Measurements from ENCODE around the gene RARRES1. TPM values are rescaled to one million over a fixed set of nuclear protein-coding genes. Genes with fewer than 3 reads are reported as not detected.

Gene RARRES1
- total RNA-seq (2014; rRNA removed; shearing (Covaris generic)) (0.10 TPM in 1 of 2 replicates, not detected in the other), polyA plus RNA-seq (2016; fragmentation: Nextera tagmentation; extraction: Ambion mirVana) (0.54 and 0.82 TPM in 2 replicates)
- long read RNA-seq = 0 reads

GRCh38 chr3:158731938-158732855 lies at the start of gene RARRES1:
RARRES1 (minus strand) TSS chr3:158732457; CDS start chr3:158732415, 42 bp downstream.
- H3K27me3 ChIP-seq (ENCODE audit: insufficient read depth) = peaks cover 30% of the 10 kb centered on the region
- Mint-ChIP-seq H3K27me3 (ENCODE audit: insufficient read depth, low read depth, poor library complexity) (peaks cover 16% of the 10 kb centered on the region), H3K9me3 (peaks cover 4% of the 10 kb centered on the region; the same call in 2 of the 3 replicates), H3K4me1 (peaks cover 2% of the 10 kb centered on the region; the same call in 2 of the 3 replicates), H3K36me3 (ENCODE audit: low read depth) (peaks cover 5% of the 10 kb centered on the region; the same call in 1 of the 3 replicates), H3K4me3 (peak within 1 kb of the TSS; percentile 74), H3K27ac (no peak within 1 kb of the TSS)
- H3K4me1 ChIP-seq (ENCODE audit: insufficient read depth) = peaks cover 7% of the 10 kb centered on the region; the same call in 1 of the 2 replicates
- peak within 1 kb of the TSS; percentile 99 for H2AFZ ChIP-seq
- H3K4me2 ChIP-seq = peak within 1 kb of the TSS; percentile 97
- no peaks in the 10 kb centered on the region for H3K79me2 ChIP-seq (replicated peaks; ENCODE audit: insufficient read depth)
- no peaks in the 10 kb centered on the region for H3F3A ChIP-seq (replicated peaks; ENCODE audit: low read depth)
- H3K9me2 ChIP-seq (ENCODE audit: insufficient read depth) = no peaks in the 10 kb centered on the region
- DNase-seq (ENCODE audit: low spot score) (peak; percentile 79), ATAC-seq (peak; percentile 69)
- H4K20me1 ChIP-seq (replicated peaks; ENCODE audit: insufficient read depth) = no peaks in the 10 kb centered on the region
- H3K4me3 ChIP-seq = peak within 1 kb of the TSS; percentile 81
- no peak within 1 kb of the TSS for H3K27ac ChIP-seq (ENCODE audit: low read depth)
- no peaks in the 10 kb centered on the region for H3K36me3 ChIP-seq (ENCODE audit: insufficient read depth)
- TF ChIP-seq POLR2AphosphoS5 (IDR thresholded peaks at IDR 0.05; ENCODE audit: low read depth) = peak; percentile 36
- no peak for TF ChIP-seq STAT1 (IDR thresholded peaks at IDR 0.05; ENCODE audit: unreplicated experiment)
- no peak for TF ChIP-seq ZNF114 (CRISPR knock-in tag; IDR thresholded peaks at IDR 0.05)
- no peak for TF ChIP-seq JUNB (IDR thresholded peaks at IDR 0.05; ENCODE audit: unreplicated experiment)
- no peak for TF ChIP-seq NANOG (IDR thresholded peaks at IDR 0.05; ENCODE audit: borderline replicate concordance)
- TF ChIP-seq REST (IDR thresholded peaks at IDR 0.05; ENCODE audit: unreplicated experiment) = no peak
- no peak for TF ChIP-seq CREB1 (CRISPR knock-in tag; IDR thresholded peaks at IDR 0.05; ENCODE audit: low read depth)
- peak; percentile 16 for TF ChIP-seq EZH2 (IDR thresholded peaks at IDR 0.05; ENCODE audit: low read depth, unreplicated experiment)
- no peak; the same call in 1 of the 2 replicates for TF ChIP-seq ETS1 (IDR thresholded peaks at IDR 0.05)
- no peak for TF ChIP-seq ZNF331 (CRISPR knock-in tag; IDR thresholded peaks at IDR 0.05; ENCODE audit: low read depth)
- TF ChIP-seq EZH2phosphoT487 (IDR thresholded peaks at IDR 0.05; ENCODE audit: unreplicated experiment) = no peak
- no peak for TF ChIP-seq ZNF462 (CRISPR knock-in tag; IDR thresholded peaks at IDR 0.05)

Data from GM23338 (cell line).